HepG2 (cell line): Measurements from ENCODE around the gene CERS5. TPM values are rescaled to one million over a fixed set of nuclear protein-coding genes. Genes with fewer than 3 reads are reported as not detected.

ENCODE experiments used
- CAMTA2 ChIP-seq: sonication (generic); formaldehyde crosslinking; IDR thresholded peaks from 2 replicates; pipeline ENCODE4 v1.4.0; 2020; ENCODE audit warnings: mild to moderate bottlenecking, missing genetic modification reagents, borderline replicate concordance
- FOSL2 ChIP-seq: sonication (generic); formaldehyde crosslinking; IDR thresholded peaks from 2 replicates; pipeline ENCODE4 v1.4.0; 2020; ENCODE audit warnings: missing genetic modification reagents
- GLI4 ChIP-seq: sonication (generic); formaldehyde crosslinking; IDR thresholded peaks from 2 replicates; pipeline ENCODE4 v1.5.1; 2020; ENCODE audit warnings: missing genetic modification reagents, mild to moderate bottlenecking, moderate library complexity, borderline replicate concordance
- GMEB1 ChIP-seq: sonication (generic); formaldehyde crosslinking; IDR thresholded peaks from 2 replicates; pipeline ENCODE4 v1.5.1; 2020; ENCODE audit warnings: missing genetic modification reagents, mild to moderate bottlenecking, borderline replicate concordance
- HDAC6 ChIP-seq: fragments of 200-600 bp; sonication (generic); IDR thresholded peaks from 2 replicates; pipeline ENCODE4 v1.7.0; 2017; ENCODE audit warnings: mild to moderate bottlenecking, antibody characterized with exemption, low read length, low read depth
- HES4 ChIP-seq: sonication (generic); formaldehyde crosslinking; IDR thresholded peaks from 2 replicates; pipeline ENCODE4 v1.9.0; 2021; ENCODE audit warnings: mild to moderate bottlenecking, missing genetic modification reagents, borderline replicate concordance
- HOXA5 ChIP-seq: sonication (generic); formaldehyde crosslinking; IDR thresholded peaks from 2 replicates; pipeline ENCODE4 v1.4.0; 2020; ENCODE audit warnings: missing genetic modification reagents
- JARID2 ChIP-seq: sonication (generic); formaldehyde crosslinking; IDR thresholded peaks from 2 replicates; pipeline ENCODE4 v1.8.1; 2023; ENCODE audit warnings: missing genetic modification reagents, inconsistent platforms; ENCODE audit not compliant: insufficient replicate concordance
- MBD4 ChIP-seq: IDR thresholded peaks from 2 replicates; pipeline ENCODE4 v1.6.1; 2012; ENCODE audit warnings: low read length, inconsistent platforms, borderline replicate concordance
- PTBP1 ChIP-seq: fragments of 200-400 bp; formaldehyde crosslinking; IDR thresholded peaks from 2 replicates; pipeline ENCODE4 v1.6.1; 2018; ENCODE audit warnings: low read length, low read depth; ENCODE audit not compliant: poor library complexity, severe bottlenecking
- SRF ChIP-seq: IDR thresholded peaks from 2 replicates; pipeline ENCODE4 v1.6.1; 2011; ENCODE audit warnings: mild to moderate bottlenecking, low read depth, low read length, moderate library complexity
- TCF7 ChIP-seq: sonication (generic); IDR thresholded peaks from 2 replicates; pipeline ENCODE4 v1.6.1; 2016; ENCODE audit warnings: antibody characterized with exemption, low read depth
- THAP9 ChIP-seq: sonication (generic); formaldehyde crosslinking; IDR thresholded peaks from 2 replicates; pipeline ENCODE4; 2020; ENCODE audit warnings: missing genetic modification reagents, mild to moderate bottlenecking, borderline replicate concordance
- THYN1 ChIP-seq: sonication (generic); formaldehyde crosslinking; IDR thresholded peaks from 2 replicates; pipeline ENCODE4 v1.8.1; 2023; ENCODE audit warnings: low read depth, mild to moderate bottlenecking, moderate library complexity, missing genetic modification reagents, borderline replicate concordance
- TOPORS ChIP-seq: sonication (generic); formaldehyde crosslinking; IDR thresholded peaks from 2 replicates; pipeline ENCODE4 v1.8.0; 2023; ENCODE audit warnings: mild to moderate bottlenecking, missing genetic modification reagents
- ZC3H13 ChIP-seq: sonication (generic); formaldehyde crosslinking; IDR thresholded peaks from 2 replicates; pipeline ENCODE4 v1.8.1; 2023; ENCODE audit warnings: mild to moderate bottlenecking, missing genetic modification reagents, moderate library complexity
- ZFP36L1 ChIP-seq: sonication (generic); formaldehyde crosslinking; IDR thresholded peaks from 2 replicates; pipeline ENCODE4 v1.8.0; 2022; ENCODE audit warnings: mild to moderate bottlenecking, missing genetic modification reagents, moderate library complexity
- ZKSCAN8 ChIP-seq: IDR thresholded peaks from 2 replicates; pipeline ENCODE4 v1.6.1; 2016; ENCODE audit warnings: borderline replicate concordance, missing genetic modification reagents, missing compliant biosample characterization
- ZNF431 ChIP-seq: sonication (generic); formaldehyde crosslinking; IDR thresholded peaks from 2 replicates; pipeline ENCODE4 v1.9.0; 2022; ENCODE audit warnings: missing genetic modification reagents, low read depth, mild to moderate bottlenecking, borderline replicate concordance
- ZNF607 ChIP-seq: sonication (generic); formaldehyde crosslinking; IDR thresholded peaks from 2 replicates; pipeline ENCODE4 v1.5.1; 2020; ENCODE audit warnings: missing genetic modification reagents, mild to moderate bottlenecking, borderline replicate concordance
- ZNF766 ChIP-seq: sonication (generic); formaldehyde crosslinking; IDR thresholded peaks from 2 replicates; pipeline ENCODE4 v1.5.0; 2020; ENCODE audit warnings: missing genetic modification reagents, borderline replicate concordance
- ZNF768 ChIP-seq: sonication (generic); formaldehyde crosslinking; IDR thresholded peaks from 2 replicates; pipeline ENCODE4 v1.4.0; 2020; ENCODE audit warnings: missing genetic modification reagents
- ZNF839 ChIP-seq: sonication (generic); formaldehyde crosslinking; IDR thresholded peaks from 2 replicates; pipeline ENCODE4 v1.4.0; 2020; ENCODE audit warnings: missing genetic modification reagents, mild to moderate bottlenecking, borderline replicate concordance
- ZNF878 ChIP-seq: sonication (generic); formaldehyde crosslinking; IDR thresholded peaks from 2 replicates; pipeline ENCODE4 v1.8.1; 2023; ENCODE audit warnings: mild to moderate bottlenecking, missing genetic modification reagents, moderate library complexity
- ZSCAN21 ChIP-seq: sonication (generic); formaldehyde crosslinking; IDR thresholded peaks from 2 replicates; pipeline ENCODE4 v1.8.0; 2022; ENCODE audit warnings: mild to moderate bottlenecking, missing genetic modification reagents, moderate library complexity, borderline replicate concordance
- ZSCAN31 ChIP-seq: sonication (generic); formaldehyde crosslinking; IDR thresholded peaks from 2 replicates; pipeline ENCODE4 v1.5.0; 2020; ENCODE audit warnings: low read depth, mild to moderate bottlenecking, missing genetic modification reagents
- polyA plus RNA-seq, 8 experiments: library from polyadenylated mRNA; depleted of rRNA in 3 of 8; stranded (reverse) in 7 of 8; unstranded in 1 of 8; fragments of >200 nt; fragmentation: Illumina TruSeq in 4 of 8; extraction: Trizol in 4 of 8; gene quantifications; 2 replicates each; pipeline versions ENCODE4 v1.2.1 to v1.2.3, GENCODE V29; 2011 to 2016; ENCODE audit warnings: low read depth in 4 of 8, missing spikeins in 1 of 8, mixed read lengths in 1 of 8; ENCODE audit not compliant: insufficient read depth in 1 of 8
- total RNA-seq, 5 experiments: library from RNA; depleted of rRNA; stranded (reverse); fragments of >200 nt; fragmentation: Illumina TruSeq; extraction: Trizol; gene quantifications; 2 replicates each; pipeline ENCODE4 v1.2.3, GENCODE V29; 2016; ENCODE audit warnings: low read depth in 1 of 5

The CERS5 gene
- total and polyA plus RNA-seq, 2 of the 13 experiments (the other 11 are each of a cell fraction or from before 2014, with no cell fraction given): 22.3 to 48.8 TPM

- no peak for TF ChIP-seq ZNF766 (CRISPR knock-in tag)
- TF ChIP-seq ZNF839 (CRISPR knock-in tag): no peak
- TF ChIP-seq SRF: no peak
- peak; percentile 67; the same call in 1 of the 2 replicates for TF ChIP-seq ZKSCAN8
- TF ChIP-seq TCF7: no peak
- TF ChIP-seq HOXA5 (CRISPR knock-in tag): 0 out of 2 replicates have a peak, but pooled peaks have one; percentile 37
- no peak for TF ChIP-seq GMEB1 (CRISPR knock-in tag)
- TF ChIP-seq GLI4 (CRISPR knock-in tag): no peak
- TF ChIP-seq HDAC6: no peak
- TF ChIP-seq FOSL2 (CRISPR knock-in tag): peak; percentile 81
- TF ChIP-seq ZNF878 (CRISPR knock-in tag): 0 out of 2 replicates have a peak, but pooled peaks have one; percentile 44
- 0 out of 2 replicates have a peak, but pooled peaks have one; percentile 57 for TF ChIP-seq ZSCAN31 (CRISPR knock-in tag)
- no peak for TF ChIP-seq ZNF768 (CRISPR knock-in tag)
- no peak for TF ChIP-seq PTBP1
- TF ChIP-seq MBD4: no peak
- no peak for TF ChIP-seq THYN1
- TF ChIP-seq ZSCAN21 (CRISPR knock-in tag): no peak
- TF ChIP-seq ZC3H13 (CRISPR knock-in tag): peak; percentile 33; the same call in 1 of the 2 replicates
- TF ChIP-seq JARID2 (CRISPR knock-in tag): no peak
- no peak for TF ChIP-seq HES4 (CRISPR knock-in tag)
- no peak for TF ChIP-seq ZNF607 (CRISPR knock-in tag)
- no peak for TF ChIP-seq THAP9
- TF ChIP-seq CAMTA2 (CRISPR knock-in tag): no peak
- no peak for TF ChIP-seq TOPORS
- TF ChIP-seq ZFP36L1 (CRISPR knock-in tag): peak; percentile 69; the same call in 1 of the 2 replicates
- TF ChIP-seq ZNF431 (CRISPR knock-in tag): no peak
These were observed 84.5 kb downstream of the CERS5 start (continued) for GRCh38 chr12:50082644-50083043.
